Stimulated activated CD8-positive, alpha-beta memory T cell treated with anti-CD3 and anti-CD28 coated beads, Interleukin-7, amount 100 ng/mL, for 24 hours (primary cell): ENCODE results near the gene TOP3B.

ENCODE experiments used
- DNase-seq: peaks from one replicate; pipeline ENCODE4 v3.0.0-alpha.2; 2020; ENCODE audit warnings: low read depth

The TOP3B gene

GRCh38 chr22:21981874-21982273 is 713 bp downstream of the TOP3B start:
- no peak for DNase-seq

DNA sequence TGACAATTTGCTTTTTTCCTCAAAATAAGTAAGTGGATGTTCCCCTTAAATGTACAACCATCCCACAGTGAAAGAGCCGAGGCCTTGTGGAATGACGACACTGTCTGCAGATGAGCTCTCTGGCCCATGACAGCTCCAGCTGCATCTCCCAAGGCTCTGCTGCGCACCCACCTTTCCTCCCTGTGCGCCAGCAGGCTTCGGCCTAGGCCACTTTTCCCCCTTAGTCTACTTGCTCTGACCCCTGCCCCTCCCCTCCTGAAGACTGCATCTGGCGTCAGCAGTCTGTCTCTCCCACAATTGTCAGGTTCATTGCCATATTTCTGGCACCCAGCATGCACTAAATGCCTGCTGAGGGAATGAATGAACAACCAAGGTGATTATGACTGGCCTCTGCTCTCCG is 2.0 kb downstream of the TOP3B start:
- no peak for DNase-seq

DNA sequence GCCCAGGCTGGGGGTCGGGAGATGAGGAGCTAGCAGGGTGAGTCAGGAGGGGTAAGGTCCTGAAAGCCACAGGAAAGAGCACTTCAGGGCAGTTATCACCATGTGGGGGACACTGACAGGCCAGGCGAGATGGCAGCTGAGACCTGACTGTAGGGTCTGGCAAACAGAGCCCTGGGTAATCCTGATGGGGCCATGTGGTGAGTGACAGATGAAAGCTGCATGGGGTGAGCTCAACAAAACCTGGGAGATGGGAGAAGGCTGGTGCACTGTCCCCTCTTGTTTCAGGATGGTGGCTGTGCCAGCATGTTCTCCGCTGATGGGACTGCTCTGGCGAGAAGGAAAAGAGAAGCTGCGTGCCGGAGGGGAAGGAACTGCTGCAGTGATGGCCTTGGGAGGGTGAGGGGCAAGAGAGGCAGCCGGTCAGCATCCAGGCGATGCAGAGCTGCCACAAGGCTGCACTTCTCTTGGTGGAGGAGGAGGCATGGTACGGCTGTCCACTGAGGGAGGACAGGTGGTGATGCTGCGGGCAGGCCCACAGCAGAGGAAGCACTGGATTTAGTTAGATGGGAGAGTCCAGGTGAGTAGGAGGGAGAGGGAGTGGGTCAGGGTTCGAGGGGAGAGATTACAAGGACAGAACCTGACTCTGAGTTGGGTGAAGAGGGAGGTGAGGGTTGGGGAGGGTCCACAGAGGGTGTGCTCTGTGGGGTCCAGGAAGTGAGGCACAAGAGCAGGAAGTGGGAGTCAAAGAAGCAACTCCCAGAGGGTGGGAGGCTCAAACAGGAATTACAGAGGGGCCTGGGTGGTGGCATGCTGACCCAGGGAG is 3.8 kb downstream of the TOP3B start:
- DNase-seq: no peak

GRCh38 chr22:21977814-21978213 is 4.8 kb downstream of the TOP3B start:
- no peak for DNase-seq

GRCh38 chr22:21975854-21976345 is 6.7 kb downstream of the TOP3B start:
- no peak for DNase-seq

- no peak for DNase-seq
Observed at GRCh38 chr22:21975273-21975672, 7.3 kb downstream of the TOP3B start.

DNA sequence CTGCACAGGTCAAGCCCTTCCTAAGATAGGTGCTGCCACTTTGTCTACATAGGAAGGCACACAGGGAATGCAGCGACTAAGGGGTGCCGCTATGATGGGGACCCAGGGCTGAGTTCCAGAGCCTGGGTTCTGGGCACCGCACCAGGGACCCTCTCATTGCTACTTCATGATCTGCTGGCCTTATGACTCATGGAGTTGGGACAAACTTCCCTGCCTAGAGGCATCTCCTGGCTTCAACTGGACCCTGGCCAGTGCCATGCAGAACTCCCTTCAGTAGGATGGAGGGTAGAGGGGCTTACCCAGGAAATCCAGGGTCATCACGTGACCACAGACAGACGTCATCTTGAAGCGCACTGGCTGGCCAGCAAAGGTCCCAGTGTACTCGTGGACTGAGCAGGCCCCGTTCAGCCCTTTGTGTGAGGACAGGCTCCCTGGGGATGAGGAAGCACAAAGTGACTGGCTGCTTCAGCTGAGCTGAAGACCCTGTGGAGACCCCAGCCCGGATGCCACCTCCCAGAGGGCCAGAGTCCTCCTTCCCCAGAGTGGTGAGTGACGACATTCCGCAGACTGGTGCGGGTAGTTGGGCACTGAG is 8.4 kb downstream of the TOP3B start:
- DNase-seq: no peak

- no peak for DNase-seq
Observed at GRCh38 chr22:21972806-21973205, 9.8 kb downstream of the TOP3B start.

DNA sequence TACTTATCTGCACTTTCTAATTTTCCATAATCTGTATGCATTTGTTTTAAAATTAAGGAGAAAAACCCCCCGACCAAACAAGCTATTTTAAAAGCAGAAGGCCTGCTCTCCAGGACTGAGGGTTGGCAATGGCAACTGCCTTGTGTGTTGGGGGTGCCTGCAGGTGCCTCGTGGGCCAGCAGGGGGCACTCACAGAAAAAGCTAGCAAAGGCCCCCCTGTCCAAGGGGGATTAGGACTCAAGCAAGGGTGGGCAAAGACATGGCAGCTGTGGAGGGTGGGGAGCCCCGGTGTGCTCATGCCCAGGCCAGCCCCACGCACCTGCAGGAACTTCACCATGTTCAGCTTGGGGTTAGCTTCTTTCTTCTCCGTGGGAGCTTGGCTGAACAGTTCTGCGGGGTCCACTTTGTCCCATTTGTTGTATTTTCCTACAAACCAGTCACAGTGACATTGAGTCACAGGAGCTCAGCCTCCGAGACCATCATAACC is 10.3 kb downstream of the TOP3B start:
- peak; percentile 36 for DNase-seq

DNA sequence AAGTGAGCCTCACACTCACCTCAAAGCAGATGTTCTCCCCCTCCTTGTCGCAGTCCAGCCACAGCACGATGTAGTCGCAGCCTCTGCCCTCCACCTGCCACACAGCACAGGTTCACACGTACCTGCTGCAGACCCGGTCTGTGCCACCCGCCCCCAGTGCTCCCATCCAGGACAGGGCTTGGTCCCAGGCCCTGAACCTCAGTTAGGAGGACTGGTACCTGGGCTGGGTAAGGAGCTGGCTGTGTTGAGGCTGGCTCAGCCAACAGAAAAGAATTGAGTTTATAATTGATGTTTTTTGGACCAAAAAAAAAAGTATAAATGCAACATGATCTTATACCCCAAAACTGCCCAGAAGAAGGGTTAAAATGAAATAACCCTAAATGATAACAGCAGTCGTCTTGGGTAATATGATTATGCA is 10.7 kb downstream of the TOP3B start:
- no peak for DNase-seq

DNA sequence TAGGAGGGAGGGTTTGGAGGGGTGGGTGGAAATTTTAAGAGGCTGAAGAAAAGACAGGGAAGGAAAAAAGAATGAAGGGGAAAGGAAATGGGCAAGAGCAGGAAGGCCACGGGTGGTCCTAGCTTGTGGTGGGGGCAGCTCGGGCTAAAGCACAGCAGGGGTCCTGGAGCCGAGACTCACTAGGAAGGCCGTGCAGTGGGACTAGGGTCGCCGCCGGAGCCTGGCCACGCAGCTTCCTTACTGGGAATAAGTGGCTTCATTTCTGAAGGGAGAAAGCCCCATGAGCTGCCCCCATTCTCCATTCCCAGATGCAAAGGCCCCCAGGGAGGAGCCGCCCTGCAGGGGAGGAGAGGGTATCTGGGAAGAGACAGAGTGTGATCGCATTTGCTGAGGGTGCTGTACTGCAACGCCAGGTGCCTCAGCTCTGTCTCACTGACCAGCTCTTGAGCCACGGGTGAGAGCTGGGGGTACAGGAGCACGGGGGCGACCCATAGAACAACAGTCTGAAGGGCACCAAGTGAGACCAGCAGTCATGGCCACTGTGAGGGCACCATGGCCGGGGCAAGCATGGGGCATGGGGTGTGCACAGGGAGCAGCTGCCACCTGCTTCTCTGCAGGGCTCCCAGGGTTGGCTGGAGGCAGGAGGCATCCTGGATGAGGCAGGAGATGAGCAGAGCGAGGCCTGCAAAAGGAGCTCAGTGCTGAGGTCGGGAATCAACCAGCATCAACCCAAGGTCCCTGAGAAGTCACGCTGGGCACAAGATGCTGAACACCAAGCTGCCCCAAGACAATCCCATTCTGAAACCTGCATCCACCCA is 11.6 kb downstream of the TOP3B start:
- DNase-seq: no peak

DNA sequence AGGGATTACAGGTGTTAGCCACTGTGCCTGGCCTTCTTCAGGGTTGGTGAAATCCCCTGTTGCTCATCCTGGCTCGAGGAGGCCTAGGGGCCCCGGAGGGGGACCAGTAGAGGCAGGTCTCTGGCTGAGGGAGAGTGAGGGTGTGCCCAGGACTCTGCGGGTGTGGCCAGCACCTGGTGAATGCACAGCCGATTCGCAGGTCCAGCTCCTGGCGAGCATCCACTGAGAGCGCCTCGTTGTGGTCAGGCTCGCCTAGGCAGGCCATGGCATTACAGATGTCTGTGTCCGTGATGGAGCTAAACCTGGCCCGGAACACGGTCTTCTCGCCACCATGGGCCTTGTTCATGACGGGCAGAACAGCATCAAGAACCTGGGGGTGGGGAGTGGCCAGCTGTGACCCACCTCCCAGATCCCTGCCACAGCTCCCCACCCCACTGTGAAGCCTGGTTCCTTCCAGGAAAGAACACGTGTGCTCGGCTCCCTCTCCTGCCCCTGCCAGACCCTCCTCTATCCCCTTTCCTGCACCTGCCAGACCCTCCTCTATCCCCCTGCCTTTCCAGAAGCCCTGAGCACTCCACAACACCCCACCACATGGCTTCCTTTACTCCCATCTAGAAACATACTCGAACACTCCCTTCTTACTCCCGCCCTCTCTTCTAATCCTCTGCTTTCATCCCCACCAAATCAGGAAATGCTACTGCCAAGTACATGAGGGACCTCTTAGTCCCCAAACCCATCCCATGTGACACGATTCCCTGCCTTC is 12.4 kb downstream of the TOP3B start:
- DNase-seq: no peak

DNA sequence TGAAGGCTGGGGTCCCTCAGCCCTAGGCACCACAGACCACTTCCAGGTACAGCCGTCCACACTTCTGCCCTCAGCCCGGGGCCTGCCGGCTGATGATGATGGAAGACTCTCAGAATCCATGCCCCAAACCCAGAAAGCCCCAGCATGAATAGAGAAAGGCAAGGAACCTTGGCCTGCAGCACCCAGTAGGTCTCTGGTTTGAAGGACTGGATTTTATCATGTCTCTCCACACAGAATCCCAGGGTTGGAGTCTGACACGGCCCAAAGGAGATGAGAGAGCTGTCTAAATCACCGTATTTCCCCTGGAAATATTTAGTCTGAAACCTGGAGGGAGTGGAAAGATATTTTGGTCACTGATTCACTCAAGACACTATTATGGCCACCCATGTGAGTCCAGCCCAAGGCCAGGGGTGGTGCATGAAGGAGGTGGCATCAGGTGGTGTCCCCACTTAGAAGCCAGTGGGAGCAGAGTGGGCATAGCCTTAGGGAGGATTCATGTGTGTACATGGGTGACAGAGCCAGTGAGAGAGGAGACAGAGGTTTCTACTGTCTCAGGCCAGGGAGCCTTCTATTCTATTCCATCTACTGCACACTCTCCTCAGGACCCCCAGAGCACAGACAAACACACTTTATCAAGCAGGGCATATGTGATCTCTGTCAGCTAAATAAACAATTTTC is 14.0 kb downstream of the TOP3B start:
- DNase-seq: no peak

DNA sequence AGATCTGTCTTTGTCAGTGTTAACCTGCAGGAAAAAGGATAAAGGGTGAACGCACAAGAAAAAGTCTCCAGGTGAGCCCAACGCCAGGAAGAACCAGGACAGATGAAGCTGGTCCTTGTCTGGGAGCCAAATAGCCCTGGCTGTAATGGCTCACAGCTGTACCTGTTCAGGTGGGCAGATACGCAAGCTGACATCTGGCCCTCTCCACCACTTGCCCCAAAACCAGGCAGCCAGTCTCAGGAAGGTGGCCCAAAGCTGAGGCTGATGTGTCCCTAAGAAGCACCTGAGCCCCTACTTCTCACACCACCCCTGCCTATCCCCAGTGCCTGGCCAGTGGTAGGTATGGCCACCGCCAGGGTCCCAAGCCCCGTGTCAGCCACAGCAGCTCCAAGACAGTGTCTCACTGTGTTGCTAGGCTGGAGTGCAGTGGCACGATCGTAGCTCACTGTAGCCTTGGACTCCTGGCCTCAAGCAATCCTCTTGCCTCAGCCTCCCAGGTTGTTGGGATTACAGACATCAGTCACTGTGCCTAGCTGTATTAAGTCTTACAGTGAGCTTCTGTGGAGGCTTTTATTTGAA is 14.8 kb downstream of the TOP3B start:
- no peak for DNase-seq

DNA sequence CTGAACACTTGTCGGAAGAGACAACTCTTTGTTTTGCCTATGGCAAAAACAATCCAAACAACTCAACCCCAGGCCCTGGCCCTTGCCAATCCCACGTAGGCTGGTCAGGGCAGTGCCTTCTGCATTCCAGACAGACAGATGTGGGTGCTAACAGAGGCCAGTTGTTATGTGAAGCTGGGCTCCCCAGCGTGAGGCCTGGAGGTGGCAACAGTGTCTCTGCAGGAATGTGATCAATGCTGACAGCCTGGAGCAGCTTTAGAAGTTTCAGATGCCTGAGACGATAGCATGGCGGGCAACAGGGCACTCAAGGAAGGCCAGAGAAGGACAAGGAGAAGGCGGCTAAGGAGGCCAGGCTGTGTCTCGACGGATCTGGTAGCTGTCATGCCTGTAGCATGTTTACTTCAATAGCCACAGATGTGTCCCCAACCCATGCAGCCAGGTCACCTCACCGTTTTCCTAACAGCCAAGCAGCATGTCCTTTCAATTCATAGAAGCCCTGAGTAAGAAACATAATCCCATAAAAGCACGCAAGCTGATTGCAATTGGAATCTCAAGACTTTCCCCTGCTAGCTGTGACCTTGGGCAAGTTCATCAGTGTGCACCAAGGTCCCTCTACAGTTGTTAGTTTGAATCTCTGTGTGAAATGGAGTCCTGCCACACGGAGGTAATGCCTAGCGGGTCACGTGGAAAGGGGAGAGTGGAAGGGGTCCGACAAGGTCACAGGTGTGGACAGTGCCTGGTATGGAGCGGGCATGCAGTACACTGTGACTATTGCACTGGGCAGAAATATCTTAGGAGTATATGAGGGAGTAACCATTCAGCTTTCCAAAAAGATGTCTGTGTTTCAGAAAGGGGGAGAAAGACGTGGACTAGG is 15.7 kb downstream of the TOP3B start:
- no peak for DNase-seq

- DNase-seq: no peak
Observed at GRCh38 chr22:21965762-21966288, 16.8 kb downstream of the TOP3B start.

- no peak for DNase-seq
Observed at GRCh38 chr22:21964918-21965484, 17.6 kb downstream of the TOP3B start.

GRCh38 chr22:21964234-21964633 is 18.4 kb downstream of the TOP3B start:
- no peak for DNase-seq

DNA sequence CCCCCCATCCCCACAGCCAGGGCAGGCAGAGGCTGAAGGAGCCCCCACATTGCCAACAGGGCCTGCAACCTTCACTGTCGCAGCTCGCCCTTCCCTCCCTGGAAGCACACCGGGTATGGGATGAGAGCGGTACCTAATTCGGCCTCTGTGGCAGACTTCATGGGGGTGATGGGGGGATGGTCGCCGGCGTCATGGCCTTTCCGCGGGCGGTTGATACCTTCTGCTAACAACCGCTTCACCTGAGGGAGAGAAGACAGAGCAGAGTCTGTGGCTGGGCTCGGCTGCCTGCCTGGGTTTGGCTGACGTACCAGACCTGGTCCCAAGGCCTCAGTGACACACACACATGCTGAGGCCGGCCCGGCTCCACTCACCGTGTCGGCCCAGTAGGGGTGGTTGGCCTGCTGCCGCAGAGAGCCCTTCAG is 18.8 kb downstream of the TOP3B start:
- DNase-seq: no peak
